HG02884 (cell line): ENCODE results near the gene KCNK4.

Experiments
- ATAC-seq: cut with Tn5 transposase; IDR thresholded peaks from one replicate; pipeline ENCODE4 v1.9.1; 2021; ENCODE audit warnings: mild to moderate bottlenecking, moderate library complexity; ENCODE audit not compliant: unreplicated experiment

Gene KCNK4

GRCh38 chr11:64343767-64344559 lies 52.9 kb downstream of the KCNK4 start:
- no peak for ATAC-seq

- no peak for ATAC-seq
Measured at GRCh38 chr11:64344787-64345186, 53.7 kb downstream of the KCNK4 start.

GRCh38 chr11:64347193-64347867 lies 56.2 kb downstream of the KCNK4 start:
- ATAC-seq = no peak

- no peak for ATAC-seq
Measured at GRCh38 chr11:64348383-64349024, 57.4 kb downstream of the KCNK4 start.

GRCh38 chr11:64349025-64349387 lies 57.9 kb downstream of the KCNK4 start:
- ATAC-seq = no peak

GRCh38 chr11:64349404-64349803 lies 58.3 kb downstream of the KCNK4 start:
- no peak for ATAC-seq
